ENCODE results near the gene YIF1A. TPM values are rescaled to one million over a fixed set of nuclear protein-coding genes. Genes with fewer than 3 reads are reported as not detected.
A peak's percentile ranks its signal among the peaks of the same experiment; 100 is the strongest.

Gene YIF1A
- total RNA-seq, 1 donor from 2014 or later, result 53.4 TPM

- no peak for TF ChIP-seq CTCF (IDR thresholded peaks at IDR 0.05)
- CTCF ChIA-PET, result no interaction called here
- Mint-ChIP-seq H3K36me3 (ENCODE audit: low read depth) (peaks cover 6% of the 10 kb centered on the region), H3K9me3 (no peaks in the 10 kb centered on the region), H3K4me1 (peaks cover 31% of the 10 kb centered on the region), H3K27ac (peak within 1 kb of the TSS; percentile 21), H3K27me3 (peaks cover 23% of the 10 kb centered on the region), H3K4me3 (peak within 1 kb of the TSS; percentile 89)
- ATAC-seq (ENCODE audit: low read depth) (no peak), DNase-seq (peak; percentile 54)
- POLR2A ChIA-PET, result interaction anchor here (0.5 to 4.0 kb wide), 3 partner anchors 21 to 513 kb away, joined by 4 to 42 read pairs (median 5); partner anchors contain the start of gene RAB1B
- intact Hi-C loops (cut with micrococcal nuclease), result no loop called here
These were observed 3.0 kb upstream of the YIF1A start, which contains the start of gene TMEM151A for GRCh38 chr11:66291706-66292542. Gene TMEM151A (plus strand): TSS chr11:66291894. CDS start chr11:66292014, 120 bp downstream.

GRCh38 chr11:66291303-66291705 is 2.4 kb upstream of the YIF1A start:
- no peaks in the 10 kb centered on the region for H3K9me3 Mint-ChIP-seq
- H3K27ac Mint-ChIP-seq, result no peak overlapping the region
- DNase-seq (no peak), ATAC-seq (ENCODE audit: low read depth) (no peak)
- H3K27me3 Mint-ChIP-seq, result peaks cover 22% of the 10 kb centered on the region
- intact Hi-C loops (cut with micrococcal nuclease), result no loop called here
- peaks cover 31% of the 10 kb centered on the region for H3K4me1 Mint-ChIP-seq
- CTCF ChIA-PET, result interaction anchor here (1.4 kb wide), 1 partner anchor 21 kb away, joined by 7 read pairs; no protein-coding TSS in a partner anchor
- peaks cover 7% of the 10 kb centered on the region for H3K36me3 Mint-ChIP-seq (ENCODE audit: low read depth)
- POLR2A ChIA-PET, result interaction anchor here (0.5 to 4.0 kb wide), 3 partner anchors 21 to 513 kb away, joined by 4 to 42 read pairs (median 5); partner anchors contain the start of gene RAB1B
- no peak for TF ChIP-seq CTCF (IDR thresholded peaks at IDR 0.05)
- no peak overlapping the region for H3K4me3 Mint-ChIP-seq

- TF ChIP-seq CTCF (IDR thresholded peaks at IDR 0.05), result no peak
- no peaks in the 10 kb centered on the region for H3K9me3 Mint-ChIP-seq
- ChIA-PET POLR2A (interaction anchor here (2.0 to 4.0 kb wide), 2 partner anchors 22 to 54 kb away, joined by 11 to 42 read pairs; partner anchors contain the start of genes BRMS1 and RAB1B), CTCF (interaction anchor here (1.4 kb wide), 1 partner anchor 22 kb away, joined by 7 read pairs; no protein-coding TSS in a partner anchor)
- peaks cover 31% of the 10 kb centered on the region for H3K4me1 Mint-ChIP-seq
- peaks cover 12% of the 10 kb centered on the region for H3K36me3 Mint-ChIP-seq (ENCODE audit: low read depth)
- H3K27me3 Mint-ChIP-seq, result peaks cover 19% of the 10 kb centered on the region
- no peak for DNase-seq
- no peak for ATAC-seq (ENCODE audit: low read depth)
- peak overlapping the region; percentile 89 for H3K4me3 Mint-ChIP-seq
- peak overlapping the region; percentile 90 for H3K27ac Mint-ChIP-seq
- intact Hi-C loops (cut with micrococcal nuclease), result no loop called here
These were observed 1.3 kb upstream of the YIF1A start for GRCh38 chr11:66290330-66290621.

GRCh38 chr11:66289548-66290329 is 796 bp upstream of the YIF1A start:
- ChIA-PET POLR2A (interaction anchor here (0.6 to 4.0 kb wide), 22 partner anchors 9 to 792 kb away, joined by 3 to 42 read pairs (median 6); partner anchors contain the start of genes BRMS1, CCDC85B, CD248 and CNIH2), CTCF (interaction anchor here (0.7 to 1.7 kb wide), 4 partner anchors 22 to 245 kb away, joined by 3 to 10 read pairs (median 5); no protein-coding TSS in a partner anchor)
- Mint-ChIP-seq H3K36me3 (ENCODE audit: low read depth) (peaks cover 13% of the 10 kb centered on the region), H3K9me3 (no peaks in the 10 kb centered on the region), H3K27me3 (peaks cover 19% of the 10 kb centered on the region), H3K4me1 (peaks cover 31% of the 10 kb centered on the region), H3K27ac (peak overlapping the region; percentile 90), H3K4me3 (peak overlapping the region; percentile 89)
- TF ChIP-seq CTCF (IDR thresholded peaks at IDR 0.05), result no peak
- intact Hi-C loops (cut with micrococcal nuclease), result loop anchor here (1.0 to 2.0 kb wide), 4 partner anchors 21 to 177 kb away; partner anchors contain the start of genes PELI3 and RAB1B
- ATAC-seq (ENCODE audit: low read depth) (peak; percentile 53), DNase-seq (no peak)

All from activated B cell treated with CpG ODN at 0.5 μM for 24 hours (primary cell).